ENCODE results near the gene RXYLT1.
"Not testable (repeated sequence)": the region's sequence is repeated elsewhere in the genome, so short reads cannot be mapped to it uniquely, and the experiment has no call there.

RXYLT1 gene

GRCh38 chr12:63779498-63780481 is at the start of gene RXYLT1:
Gene RXYLT1 (plus strand): TSS chr12:63779909. CDS start chr12:63779961, 52 bp downstream.
- DNase-seq: peak; percentile 84

- DNase-seq: not testable (repeated sequence)
Measured at GRCh38 chr12:63732779-63733178, 46.9 kb upstream of the RXYLT1 start.

GRCh38 chr12:63733585-63733984 is 46.1 kb upstream of the RXYLT1 start:
- not testable (repeated sequence) for DNase-seq

GRCh38 chr12:63740551-63740950 is 39.2 kb upstream of the RXYLT1 start:
- DNase-seq: not testable (repeated sequence)

GRCh38 chr12:63741431-63741830 is 38.3 kb upstream of the RXYLT1 start:
- not testable (repeated sequence) for DNase-seq

- DNase-seq: not testable (repeated sequence)
Measured at GRCh38 chr12:63744110-63744509, 35.6 kb upstream of the RXYLT1 start.

- DNase-seq: not testable (repeated sequence)
Measured at GRCh38 chr12:63746470-63746869, 33.2 kb upstream of the RXYLT1 start.

- not testable (repeated sequence) for DNase-seq
Measured at GRCh38 chr12:63747136-63747535, 32.6 kb upstream of the RXYLT1 start.

- DNase-seq: no peak
Measured at GRCh38 chr12:63747553-63747952, 32.2 kb upstream of the RXYLT1 start.

GRCh38 chr12:63752283-63752682 is 27.4 kb upstream of the RXYLT1 start:
- no peak for DNase-seq

GRCh38 chr12:63752841-63753240 is 26.9 kb upstream of the RXYLT1 start:
- no peak for DNase-seq

GRCh38 chr12:63753743-63754142 is 26.0 kb upstream of the RXYLT1 start:
- no peak for DNase-seq

GRCh38 chr12:63764481-63764880 is 15.2 kb upstream of the RXYLT1 start:
- DNase-seq: no peak

GRCh38 chr12:63766498-63766897 is 13.2 kb upstream of the RXYLT1 start:
- DNase-seq: no peak

GRCh38 chr12:63770375-63770774 is 9.3 kb upstream of the RXYLT1 start:
- no peak for DNase-seq

GRCh38 chr12:63777340-63777739 is 2.4 kb upstream of the RXYLT1 start:
- no peak for DNase-seq

GRCh38 chr12:63782466-63782865 is 2.8 kb downstream of the RXYLT1 start:
- no peak for DNase-seq

- no peak for DNase-seq
Measured at GRCh38 chr12:63787306-63787705, 7.6 kb downstream of the RXYLT1 start.

- no peak for DNase-seq
Measured at GRCh38 chr12:63790608-63790945, 10.9 kb downstream of the RXYLT1 start.

GRCh38 chr12:63792338-63792737 is 12.6 kb downstream of the RXYLT1 start:
- peak; percentile 96 for DNase-seq

GRCh38 chr12:63795032-63795687 is 15.5 kb downstream of the RXYLT1 start:
- DNase-seq: no peak

GRCh38 chr12:63795944-63796343 is 16.2 kb downstream of the RXYLT1 start:
- no peak for DNase-seq

GRCh38 chr12:63802012-63802608 is 22.4 kb downstream of the RXYLT1 start:
- DNase-seq: peak; percentile 61

- DNase-seq: no peak
Measured at GRCh38 chr12:63804746-63805145, 25.0 kb downstream of the RXYLT1 start.

Data from NCI-H345 (cell line).